Measurements from ENCODE around the gene STAC2.

The STAC2 gene

GRCh38 chr17:39196241-39196807 lies 29.4 kb downstream of the STAC2 start:
- Mint-ChIP-seq H3K36me3 (peaks cover 30% of the 10 kb centered on the region), H3K9me3 (no peaks in the 10 kb centered on the region), H3K27ac (peak overlapping the region; percentile 42), H3K4me3 (peak overlapping the region; percentile 75), H3K4me1 (peaks cover 60% of the 10 kb centered on the region), H3K27me3 (no peaks in the 10 kb centered on the region)
- CTCF ChIA-PET: interaction anchor here (3.1 to 3.7 kb wide), 2 partner anchors 21 to 32 kb away, joined by 13 to 21 read pairs; no protein-coding TSS in a partner anchor
- DNase-seq: no peak

DNA sequence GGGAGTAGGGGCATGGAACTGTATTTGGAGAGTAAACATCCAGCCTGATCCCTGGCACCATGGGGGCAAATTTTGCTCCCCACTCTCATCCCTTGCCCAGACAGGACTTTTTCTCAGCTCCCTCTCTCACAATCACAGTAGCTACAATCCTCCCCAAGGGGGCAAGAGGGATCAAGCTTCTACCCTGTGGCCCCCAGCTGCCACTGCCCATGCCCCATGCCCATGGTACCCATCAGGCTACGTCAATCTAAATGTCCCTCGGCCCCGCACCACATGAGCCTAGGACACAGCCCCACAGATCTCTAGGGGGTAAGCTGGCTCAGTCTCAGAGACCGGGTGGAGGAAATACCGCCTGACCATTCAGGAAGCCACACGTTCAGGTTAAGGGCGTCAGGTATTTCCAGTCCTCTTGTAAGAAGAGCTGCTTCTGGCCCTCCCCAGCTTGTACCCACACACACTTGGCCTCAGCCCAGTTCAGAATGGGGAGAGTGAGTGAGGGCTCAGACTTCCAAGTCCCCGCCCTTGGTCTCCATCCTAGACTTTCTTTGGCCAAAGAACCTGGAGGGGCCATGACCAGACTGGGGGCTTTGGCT lies 30.1 kb downstream of the STAC2 start:
- Mint-ChIP-seq H3K9me3 (no peaks in the 10 kb centered on the region), H3K4me1 (peaks cover 54% of the 10 kb centered on the region), H3K27me3 (no peaks in the 10 kb centered on the region), H3K27ac (peak overlapping the region; percentile 16), H3K4me3 (peak overlapping the region; percentile 75), H3K36me3 (peaks cover 24% of the 10 kb centered on the region)
- CTCF ChIA-PET: interaction anchor here (0.9 to 3.7 kb wide), 3 partner anchors 21 to 41 kb away, joined by 3 to 21 read pairs (median 13); no protein-coding TSS in a partner anchor
- no peak for DNase-seq

DNA sequence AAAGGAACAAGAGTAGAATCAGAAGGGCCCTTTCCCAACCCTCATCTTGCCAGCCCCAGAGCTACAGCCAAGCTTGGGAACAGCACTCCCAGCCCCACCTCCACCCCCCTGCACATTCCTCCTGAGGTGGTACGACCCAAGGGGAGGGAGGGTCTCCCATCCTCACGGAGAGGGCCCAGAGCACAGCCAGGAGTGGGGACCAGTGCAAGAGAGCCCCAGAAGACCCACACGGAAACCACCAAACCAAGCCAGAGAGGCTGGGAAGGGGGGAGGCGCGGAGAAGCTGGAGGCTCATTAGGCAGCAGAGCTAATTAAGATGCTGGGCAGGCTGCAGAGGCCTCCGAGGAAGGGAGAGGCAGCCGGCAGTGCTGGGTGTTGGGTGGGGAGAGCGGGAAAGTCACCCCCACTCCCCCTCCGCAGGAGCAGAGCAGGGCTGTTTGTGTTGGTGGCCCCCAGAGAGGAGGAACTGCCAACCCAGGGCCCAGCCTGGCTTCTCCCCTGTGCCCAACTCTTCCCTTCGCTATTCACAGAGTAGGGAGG lies 30.7 kb downstream of the STAC2 start:
- Mint-ChIP-seq H3K4me1 (peaks cover 50% of the 10 kb centered on the region), H3K27ac (no peak overlapping the region), H3K36me3 (peaks cover 18% of the 10 kb centered on the region), H3K27me3 (no peaks in the 10 kb centered on the region), H3K9me3 (no peaks in the 10 kb centered on the region), H3K4me3 (peak overlapping the region; percentile 12)
- no peak for DNase-seq
- CTCF ChIA-PET: interaction anchor here (0.9 to 3.7 kb wide), 3 partner anchors 20 to 41 kb away, joined by 3 to 21 read pairs (median 13); no protein-coding TSS in a partner anchor

DNA sequence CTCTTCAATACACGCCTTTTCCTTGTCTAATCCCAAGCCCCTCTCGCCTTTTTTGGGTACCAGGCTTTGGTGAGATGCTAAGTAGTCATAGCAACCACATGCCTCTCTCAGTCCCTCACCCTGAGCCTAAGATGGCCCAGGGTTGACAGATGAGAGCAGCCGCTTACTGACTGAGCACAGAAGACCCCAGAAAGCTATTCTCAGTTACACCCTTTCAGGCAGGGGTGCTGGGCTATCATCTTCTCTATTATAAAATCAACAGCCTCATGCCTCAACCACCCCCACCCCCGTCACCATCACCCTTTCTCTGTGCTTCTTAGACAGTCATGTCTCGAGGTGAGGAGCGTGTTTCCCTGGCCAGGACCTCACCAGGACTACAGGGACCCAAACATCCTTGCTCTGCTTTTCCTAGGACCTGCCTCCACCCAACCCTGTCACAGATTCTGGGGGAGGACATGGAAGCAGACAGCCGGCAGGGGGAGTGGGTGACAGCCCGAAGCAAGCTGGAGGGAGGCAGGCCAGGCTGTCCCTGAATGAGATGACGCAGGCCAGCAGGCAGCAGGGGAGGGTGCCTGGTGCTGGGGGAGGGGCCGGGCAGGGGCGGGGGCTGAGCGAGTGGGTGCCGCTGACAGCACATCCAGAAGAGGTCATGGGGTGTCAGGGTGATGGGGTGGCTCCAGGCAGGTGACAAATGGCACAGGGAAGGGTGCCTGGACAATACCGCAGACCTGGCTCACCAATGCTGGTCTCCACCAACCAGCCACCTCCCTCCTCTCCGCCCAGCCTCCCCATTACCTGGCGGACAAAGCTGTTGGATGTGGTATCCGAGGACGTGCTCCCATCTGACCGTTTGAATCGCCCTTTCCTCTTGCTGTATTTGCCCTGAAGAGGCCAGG lies 31.4 kb downstream of the STAC2 start:
- H3K4me3 Mint-ChIP-seq: no peak overlapping the region
- no peak for DNase-seq
- peaks cover 43% of the 10 kb centered on the region for H3K4me1 Mint-ChIP-seq
- H3K27me3 Mint-ChIP-seq: no peaks in the 10 kb centered on the region
- CTCF ChIA-PET: interaction anchor here (1.2 to 3.7 kb wide), 3 partner anchors 19 to 50 kb away, joined by 3 to 21 read pairs (median 13); no protein-coding TSS in a partner anchor
- H3K9me3 Mint-ChIP-seq: no peaks in the 10 kb centered on the region
- peak overlapping the region; percentile 66 for H3K27ac Mint-ChIP-seq
- H3K36me3 Mint-ChIP-seq: peaks cover 18% of the 10 kb centered on the region

DNA sequence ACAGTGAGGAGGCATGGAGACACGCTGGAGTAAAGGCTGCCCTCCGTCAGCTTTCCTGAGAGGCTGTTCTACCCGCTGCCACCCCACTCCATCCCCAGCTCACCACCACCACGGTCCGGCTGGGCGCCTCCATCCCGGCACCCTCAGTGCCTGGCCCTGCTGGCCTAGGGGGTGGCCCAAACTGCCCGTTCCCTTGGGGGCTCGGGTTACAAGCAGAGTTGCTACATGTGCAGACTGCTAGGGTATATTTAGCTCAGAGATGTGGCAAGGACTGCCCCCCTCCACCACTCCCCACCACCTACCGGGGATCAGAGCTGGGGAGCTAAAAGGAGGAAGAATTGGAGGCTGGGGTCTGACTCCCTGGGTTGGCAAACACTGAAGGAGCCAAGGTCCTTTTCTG lies 32.4 kb downstream of the STAC2 start:
- H3K36me3 Mint-ChIP-seq: peaks cover 18% of the 10 kb centered on the region
- H3K9me3 Mint-ChIP-seq: no peaks in the 10 kb centered on the region
- no peak overlapping the region for H3K27ac Mint-ChIP-seq
- no peak for DNase-seq
- peaks cover 33% of the 10 kb centered on the region for H3K4me1 Mint-ChIP-seq
- H3K27me3 Mint-ChIP-seq: no peaks in the 10 kb centered on the region
- H3K4me3 Mint-ChIP-seq: no peak overlapping the region
- CTCF ChIA-PET: interaction anchor here (1.2 to 3.7 kb wide), 3 partner anchors 19 to 51 kb away, joined by 3 to 13 read pairs (median 4); no protein-coding TSS in a partner anchor

DNA sequence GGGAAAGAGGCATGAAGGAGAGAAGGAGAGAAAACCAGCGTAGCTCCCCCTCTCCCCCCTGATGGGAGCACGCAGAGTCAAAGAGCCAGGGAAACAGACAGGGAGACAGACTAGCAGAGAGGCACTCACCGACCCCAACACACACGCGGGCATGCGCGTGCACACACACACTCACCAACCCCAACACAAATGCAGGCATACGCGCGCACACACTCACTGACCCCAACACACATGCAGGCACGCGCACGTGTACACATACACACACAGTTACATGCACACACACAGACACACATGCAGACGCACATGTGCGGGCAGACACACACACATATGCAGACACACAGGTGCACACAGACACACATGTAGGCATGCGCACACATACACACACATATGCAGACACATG lies 32.8 kb downstream of the STAC2 start:
- H3K4me3 Mint-ChIP-seq: no peak overlapping the region
- DNase-seq: no peak
- CTCF ChIA-PET: interaction anchor here (1.2 to 3.7 kb wide), 4 partner anchors 18 to 51 kb away, joined by 3 to 13 read pairs (median 4); no protein-coding TSS in a partner anchor
- H3K27ac Mint-ChIP-seq: no peak overlapping the region
- H3K36me3 Mint-ChIP-seq: peaks cover 18% of the 10 kb centered on the region
- H3K9me3 Mint-ChIP-seq: no peaks in the 10 kb centered on the region
- H3K27me3 Mint-ChIP-seq: no peaks in the 10 kb centered on the region
- H3K4me1 Mint-ChIP-seq: peaks cover 29% of the 10 kb centered on the region

DNA sequence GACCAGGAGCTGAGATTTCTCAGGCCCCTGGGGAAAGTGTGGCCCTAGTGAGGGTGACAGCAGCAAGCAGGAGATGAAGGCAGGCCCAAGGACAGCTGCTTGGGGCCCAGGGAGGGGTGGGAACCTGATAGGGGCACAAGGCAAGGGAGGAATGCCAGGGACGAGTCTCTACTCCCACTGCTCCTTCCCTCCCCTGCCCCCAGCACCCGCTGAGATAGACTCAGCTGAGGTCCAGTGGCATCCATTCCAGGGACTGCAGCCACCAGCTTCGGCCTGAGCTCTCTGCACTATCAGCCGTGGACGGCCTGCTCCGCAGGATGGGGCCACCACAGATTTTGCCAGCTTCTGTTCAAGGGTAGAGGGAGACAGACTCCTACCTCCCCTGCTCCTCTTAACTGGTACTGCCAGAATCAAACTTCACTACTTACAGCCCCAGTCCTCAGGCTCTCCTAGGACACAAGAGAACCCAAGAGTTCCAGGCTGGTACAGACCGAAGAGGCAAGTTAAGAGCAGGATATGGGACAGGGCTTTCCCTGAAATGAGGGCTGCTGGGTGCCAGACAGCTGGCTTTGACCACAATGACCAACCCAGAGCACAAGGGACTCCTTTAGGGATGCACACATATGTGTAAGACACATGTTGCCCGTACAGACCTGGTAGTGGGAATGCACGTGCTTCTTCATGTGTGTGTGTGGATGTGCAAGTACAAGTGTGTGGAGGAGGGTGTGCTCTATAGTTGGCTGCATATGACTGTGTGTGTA lies 33.8 kb downstream of the STAC2 start:
- no peaks in the 10 kb centered on the region for H3K9me3 Mint-ChIP-seq
- H3K27me3 Mint-ChIP-seq: no peaks in the 10 kb centered on the region
- H3K27ac Mint-ChIP-seq: no peak overlapping the region
- peaks cover 35% of the 10 kb centered on the region for H3K4me1 Mint-ChIP-seq
- no peak overlapping the region for H3K4me3 Mint-ChIP-seq
- DNase-seq: no peak
- CTCF ChIA-PET: interaction anchor here (0.7 to 1.5 kb wide), 5 partner anchors 17 to 209 kb away, joined by 3 to 4 read pairs (median 4); no protein-coding TSS in a partner anchor
- peaks cover 22% of the 10 kb centered on the region for H3K36me3 Mint-ChIP-seq

DNA sequence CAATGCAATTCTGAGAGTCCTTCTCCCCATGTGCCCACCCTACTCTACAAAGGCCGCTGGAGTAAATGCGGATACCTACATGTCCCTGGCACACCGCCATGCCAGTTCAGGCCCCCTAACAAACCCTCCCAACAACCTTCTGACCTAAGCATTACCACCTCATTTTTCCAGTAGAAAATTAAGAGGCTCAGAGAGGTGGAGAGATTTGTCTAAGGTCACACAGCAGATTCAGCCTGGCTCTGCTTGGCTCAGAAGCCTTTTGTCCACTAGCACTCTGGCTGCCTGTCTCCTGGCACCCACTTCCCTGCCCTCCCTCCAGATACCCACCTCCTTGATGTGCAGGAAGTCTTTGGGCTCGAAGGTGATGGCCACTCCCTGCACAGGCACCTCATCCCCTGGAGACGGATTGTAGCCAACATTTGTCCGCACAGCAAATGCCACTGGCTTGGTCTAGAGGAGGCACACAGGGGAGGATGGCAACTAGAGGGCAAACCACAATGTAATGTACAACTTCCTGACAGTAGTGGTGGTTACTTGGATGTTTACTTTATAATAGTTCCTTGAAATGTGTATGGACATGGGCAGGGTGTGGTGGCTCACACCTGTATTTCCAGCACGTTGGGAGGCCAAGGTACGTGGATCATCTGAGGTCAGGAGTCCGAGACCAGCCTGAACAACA lies 38.5 kb downstream of the STAC2 start:
- CTCF ChIA-PET: no interaction called here
- DNase-seq: no peak
- Mint-ChIP-seq H3K27me3 (no peaks in the 10 kb centered on the region), H3K36me3 (peaks cover 31% of the 10 kb centered on the region), H3K27ac (no peak overlapping the region), H3K4me1 (peaks cover 8% of the 10 kb centered on the region), H3K4me3 (no peak overlapping the region), H3K9me3 (no peaks in the 10 kb centered on the region)

DNA sequence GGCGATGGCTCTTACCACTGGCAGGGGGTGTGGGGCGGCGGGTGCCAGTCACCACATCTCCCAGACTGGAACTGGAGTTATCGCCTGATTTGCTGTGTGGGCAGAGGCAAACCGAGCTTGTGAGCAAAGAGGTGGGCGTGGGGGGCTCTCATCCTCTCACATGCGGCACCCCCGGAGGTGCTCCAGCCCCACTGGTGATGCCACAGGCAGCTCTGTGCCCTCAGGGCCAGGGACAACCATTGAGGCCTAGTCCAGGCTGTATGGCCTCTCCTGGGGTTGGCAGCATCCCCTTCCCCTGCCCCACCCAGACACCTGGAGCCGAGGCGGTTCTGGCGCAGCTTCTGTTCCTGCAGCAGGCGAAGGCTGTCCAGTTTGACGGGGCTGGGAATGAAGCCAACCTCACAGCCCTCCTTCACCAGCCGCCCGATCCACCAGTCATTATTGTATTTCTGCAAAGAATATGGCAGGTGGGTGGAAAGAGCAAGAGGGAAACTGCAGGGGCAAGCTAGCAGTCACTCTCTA lies 39.2 kb downstream of the STAC2 start:
- Mint-ChIP-seq H3K27ac (no peak overlapping the region), H3K27me3 (no peaks in the 10 kb centered on the region), H3K36me3 (peaks cover 27% of the 10 kb centered on the region), H3K9me3 (no peaks in the 10 kb centered on the region), H3K4me1 (peaks cover 7% of the 10 kb centered on the region), H3K4me3 (no peak overlapping the region)
- DNase-seq: no peak
- CTCF ChIA-PET: interaction anchor here (1.3 kb wide), 1 partner anchor 12 kb away, joined by 3 read pairs; no protein-coding TSS in a partner anchor

DNA sequence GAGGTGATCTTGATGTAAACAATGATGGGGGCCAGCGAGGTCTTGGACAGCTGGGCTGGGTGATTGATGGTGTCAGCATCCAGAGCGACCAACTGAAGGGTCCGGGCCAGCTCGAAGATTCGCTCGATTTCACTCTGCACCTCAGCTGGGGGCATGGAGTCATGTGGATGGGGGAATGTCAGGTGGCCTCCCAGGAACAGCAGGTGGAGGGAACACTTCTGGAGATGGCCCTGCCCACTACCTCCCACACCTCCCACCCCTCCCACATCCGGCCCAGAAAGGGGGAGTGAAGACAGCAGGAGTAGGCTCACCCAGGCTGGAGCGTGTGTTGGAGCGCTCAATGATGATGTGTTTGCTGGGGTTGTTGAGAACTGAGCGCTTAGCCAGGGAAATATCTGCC lies 42.0 kb downstream of the STAC2 start:
- Mint-ChIP-seq H3K27me3 (no peaks in the 10 kb centered on the region), H3K4me3 (no peak overlapping the region), H3K4me1 (peaks cover 7% of the 10 kb centered on the region), H3K9me3 (no peaks in the 10 kb centered on the region), H3K27ac (no peak overlapping the region), H3K36me3 (peaks cover 26% of the 10 kb centered on the region)
- CTCF ChIA-PET: interaction anchor here (1.0 to 3.0 kb wide), 2 partner anchors 9 to 62 kb away, joined by 3 to 16 read pairs; no protein-coding TSS in a partner anchor
- DNase-seq: no peak

DNA sequence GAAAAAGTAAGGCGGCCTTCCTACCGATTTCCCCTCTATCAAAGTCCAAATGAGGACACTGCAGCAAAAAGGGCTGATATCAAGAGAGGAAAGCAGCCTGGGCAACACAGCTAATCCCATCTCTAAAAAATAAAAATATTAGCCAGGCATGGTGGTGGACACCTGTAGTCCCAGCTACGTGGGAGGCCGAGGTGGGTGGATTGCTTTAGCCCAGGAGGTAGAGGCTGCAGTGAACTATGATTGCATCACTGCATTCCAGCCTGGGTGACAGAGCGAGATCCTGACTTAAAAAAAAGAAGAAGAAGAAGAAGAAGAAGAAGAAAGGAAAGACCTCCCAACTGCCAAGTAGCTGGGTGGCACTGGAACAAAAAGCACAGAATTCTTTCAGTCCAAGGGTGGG lies 42.7 kb downstream of the STAC2 start:
- Mint-ChIP-seq H3K27ac (no peak overlapping the region), H3K4me3 (no peak overlapping the region), H3K4me1 (peaks cover 7% of the 10 kb centered on the region), H3K9me3 (no peaks in the 10 kb centered on the region), H3K27me3 (no peaks in the 10 kb centered on the region), H3K36me3 (peaks cover 29% of the 10 kb centered on the region)
- CTCF ChIA-PET: interaction anchor here (1.0 to 3.0 kb wide), 3 partner anchors 8 to 62 kb away, joined by 3 to 16 read pairs (median 3); no protein-coding TSS in a partner anchor
- DNase-seq: no peak

GRCh38 chr17:39181303-39181702 lies 44.4 kb downstream of the STAC2 start:
- CTCF ChIA-PET: no interaction called here
- H3K9me3 Mint-ChIP-seq: no peaks in the 10 kb centered on the region
- H3K27me3 Mint-ChIP-seq: no peaks in the 10 kb centered on the region
- DNase-seq: no peak
- no peaks in the 10 kb centered on the region for H3K4me1 Mint-ChIP-seq
- no peak overlapping the region for H3K4me3 Mint-ChIP-seq
- peaks cover 38% of the 10 kb centered on the region for H3K36me3 Mint-ChIP-seq
- H3K27ac Mint-ChIP-seq: no peak overlapping the region

DNA sequence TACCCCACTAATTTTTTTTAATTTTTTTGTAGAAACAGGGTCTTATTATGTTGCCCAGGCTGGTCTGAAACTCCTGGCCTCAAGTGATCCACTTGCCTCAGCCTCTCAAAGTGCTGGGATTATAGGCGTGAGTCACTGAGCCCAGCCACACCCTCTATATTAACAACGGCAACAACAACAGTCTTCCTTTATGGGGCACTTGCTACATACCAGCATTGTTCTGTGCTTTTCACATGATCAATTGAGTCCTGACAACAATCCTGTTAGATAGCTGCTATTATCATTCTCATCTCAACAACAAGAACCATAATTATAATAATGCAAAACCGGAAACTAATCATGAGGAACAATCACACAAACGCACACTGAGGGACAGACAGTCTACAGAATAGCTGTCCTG lies 47.2 kb downstream of the STAC2 start:
- CTCF ChIA-PET: interaction anchor here (7.5 kb wide), 1 partner anchor 15 kb away, joined by 121 read pairs; the partner anchor contains the start of gene ARL5C
- Mint-ChIP-seq H3K36me3 (peaks cover 28% of the 10 kb centered on the region), H3K4me3 (no peak overlapping the region), H3K27ac (no peak overlapping the region), H3K27me3 (no peaks in the 10 kb centered on the region), H3K9me3 (no peaks in the 10 kb centered on the region), H3K4me1 (peaks cover 1% of the 10 kb centered on the region)
- DNase-seq: no peak

All from activated naive CD4-positive, alpha-beta T cell treated with anti-CD3 and anti-CD28 coated beads, Interleukin-2, amount 10 ng/mL, durations not matched to agents 7 days and 5 days (primary cell).